HepG2 (cell line): Measurements from ENCODE around the gene S100P. TPM values are rescaled to one million over a fixed set of nuclear protein-coding genes. Genes with fewer than 3 reads are reported as not detected.
A peak's percentile ranks its signal among the peaks of the same experiment; 100 is the strongest.

ENCODE experiments used
- ATAC-seq: fragments of 200-7000 bp; cut with Tn5 transposase; 3 replicates; pipeline ENCODE4 v1.9.1; 2020; ENCODE audit warnings: mild to moderate bottlenecking, moderate library complexity
- BruUV-seq: library from RNA; stranded (reverse); fragments of 400-500 nt; replicated peaks from 2 replicates; lab custom pipeline; 2021; lab: Mats Ljungman, UMichigan
- CTCF ChIA-PET: fragments of 300-600 bp; formaldehyde crosslinking; extraction: SDS; loops from one replicate; lab custom pipeline; 2021; ENCODE audit warnings: low total read pairs, inconsistent platforms, low intra/inter-chr PET ratio; lab: Yijun Ruan, JAX
- POLR2A ChIA-PET: fragments of 350-600 bp; sonication (Branson Sonifier 250); formaldehyde crosslinking; loops from one replicate; lab custom pipeline; 2020; ENCODE audit warnings: antibody characterized with exemption, inconsistent platforms; lab: Yijun Ruan, JAX
- DNase-seq: peaks from one replicate; pipeline ENCODE4 v3.0.0-alpha.2; 2015; ENCODE audit warnings: low spot score
- FAIRE-seq: peaks from 3 replicates; lab custom pipeline; 2011; peaks lifted over from hg19 to GRCh38; lab: Jason Lieb, UNC
- H2AFZ ChIP-seq: one replicate; pipeline ENCODE4 v1.6.1; 2011; ENCODE audit warnings: low read length, inconsistent platforms
- H3K27ac ChIP-seq: fragments of 300-600 bp; 3 replicates; pipeline ENCODE4 v1.8.0; 2011; ENCODE audit warnings: mixed run types, mild to moderate bottlenecking, mixed read lengths, low read length, inconsistent platforms; ENCODE audit not compliant: insufficient read depth; ENCODE audit errors: extremely low read length
- H3K27me3 ChIP-seq, 2 experiments: fragments of 200-600 bp in 1 of 2; 2 replicates in 1 of 2; 3 replicates in 1 of 2; pipeline versions ENCODE4 v1.6.0 to v1.8.0; 2011; ENCODE audit warnings: low read length in 2 of 2, mild to moderate bottlenecking in 2 of 2, moderate library complexity in 2 of 2, inconsistent platforms in 1 of 2; ENCODE audit not compliant: insufficient read depth in 2 of 2, control insufficient read depth in 1 of 2
- H3K36me3 ChIP-seq, 2 experiments: fragments of 200-600 bp in 1 of 2; replicated peaks in 1 of 2; 2 replicates in 1 of 2; 3 replicates in 1 of 2; pipeline versions ENCODE4 v1.5.1 to v1.8.0; 2011; ENCODE audit warnings: low read length in 2 of 2, inconsistent platforms in 1 of 2; ENCODE audit not compliant: insufficient read depth in 2 of 2, control insufficient read depth in 1 of 2
- H3K4me1 ChIP-seq: 2 replicates; pipeline ENCODE4 v1.5.1; 2012; ENCODE audit warnings: low read length, inconsistent platforms; ENCODE audit not compliant: insufficient read depth
- H3K4me2 ChIP-seq: 2 replicates; pipeline ENCODE4 v1.6.0; 2011; ENCODE audit warnings: low read depth, low read length, inconsistent platforms
- H3K4me3 ChIP-seq, 3 experiments: fragments of 200-600 bp in 1 of 3; sonication (generic), shearing (Covaris generic) in 1 of 3; replicated peaks in 1 of 3; 2 replicates each; pipeline ENCODE4 v1.5.1; 2011 to 2016; ENCODE audit warnings: low read length in 3 of 3, inconsistent platforms in 2 of 3, low read depth in 2 of 3, mild to moderate bottlenecking in 2 of 3, control low read depth in 1 of 3, mixed read lengths in 1 of 3; ENCODE audit not compliant: insufficient read depth in 1 of 3
- H3K79me2 ChIP-seq: one replicate; pipeline ENCODE4 v1.6.1; 2011; ENCODE audit warnings: low read length, inconsistent platforms; ENCODE audit not compliant: insufficient read depth
- H3K9ac ChIP-seq: 2 replicates; pipeline ENCODE4 v1.6.0; 2011; ENCODE audit warnings: mild to moderate bottlenecking, low read depth, low read length, inconsistent platforms; ENCODE audit not compliant: insufficient read depth
- H3K9me3 ChIP-seq: 2 replicates; pipeline ENCODE4 v1.5.1; 2012; ENCODE audit warnings: mild to moderate bottlenecking, low read length
- H4K20me1 ChIP-seq: 2 replicates; pipeline ENCODE4 v1.6.0; 2011; ENCODE audit warnings: inconsistent platforms, mild to moderate bottlenecking, low read length, moderate library complexity; ENCODE audit not compliant: insufficient read depth
- AHR ChIP-seq: IDR thresholded peaks from 2 replicates; pipeline ENCODE4 v1.6.1; 2018; ENCODE audit warnings: missing genetic modification reagents, missing compliant biosample characterization
- EP300 ChIP-seq, 3 experiments: sonication (generic) in 1 of 3; formaldehyde crosslinking in 1 of 3; IDR thresholded peaks; 2 replicates each; pipeline versions ENCODE4 v1.5.1 to v1.6.1; 2011 to 2020; ENCODE audit warnings: low read depth in 2 of 3, low read length in 2 of 3, borderline replicate concordance in 1 of 3, improper control_type of control experiment in 1 of 3, mild to moderate bottlenecking in 1 of 3, missing genetic modification reagents in 1 of 3, moderate library complexity in 1 of 3
- KDM2A ChIP-seq: sonication (generic); formaldehyde crosslinking; IDR thresholded peaks from 2 replicates; pipeline ENCODE4 v1.4.0; 2020; ENCODE audit warnings: low read depth, missing genetic modification reagents, borderline replicate concordance
- PLRG1 ChIP-seq: fragments of 450-650 bp; conservative IDR thresholded peaks from 2 replicates; pipeline ENCODE4 v1.6.1; 2016
- POLR2G ChIP-seq: fragments of 200-400 bp; formaldehyde crosslinking; IDR thresholded peaks from 2 replicates; pipeline ENCODE4 v1.6.1; 2018; ENCODE audit warnings: mild to moderate bottlenecking, low read depth, low read length, moderate library complexity
- SIN3A ChIP-seq: IDR thresholded peaks from 2 replicates; pipeline ENCODE4 v1.6.1; 2011; ENCODE audit warnings: low read depth, mild to moderate bottlenecking, control low read depth, low read length, borderline replicate concordance
- STAG1 ChIP-seq: sonication (generic); formaldehyde crosslinking; IDR thresholded peaks from 2 replicates; pipeline ENCODE4 v1.4.0; 2020; ENCODE audit warnings: missing genetic modification reagents
- ZMYM2 ChIP-seq: sonication (generic); formaldehyde crosslinking; IDR thresholded peaks from 2 replicates; pipeline ENCODE4 v1.8.0; 2022; ENCODE audit warnings: mild to moderate bottlenecking, missing genetic modification reagents
- ZNF510 ChIP-seq: sonication (generic); formaldehyde crosslinking; IDR thresholded peaks from 2 replicates; pipeline ENCODE4 v1.4.0; 2020; ENCODE audit warnings: low read depth, mild to moderate bottlenecking, missing genetic modification reagents
- WGBS: methylation state at CpG from one replicate; pipeline ENCODE4 v1.1.6; 2017; ENCODE audit warnings: low lambda C conversion rate; 5-methylcytosine and 5-hydroxymethylcytosine counted together
- in situ Hi-C: cut with HindIII; loops from 2 replicates; pipeline ENCODE4 v1.10.0; 2017; ENCODE audit warnings: low pct_unique_long_range_greater_than_20kb; ENCODE audit not compliant: extremely low pct_ligation_motif_present
- intact Hi-C: fragments of 100-400 bp; cut with micrococcal nuclease; formaldehyde crosslinking; loops from one replicate; pipeline ENCODE4 v1.10.0; 2022; ENCODE audit not compliant: unreplicated experiment
- polyA plus RNA-seq, 8 experiments: library from polyadenylated mRNA; depleted of rRNA in 3 of 8; stranded (reverse) in 7 of 8; unstranded in 1 of 8; fragments of >200 nt; fragmentation: Illumina TruSeq in 4 of 8; extraction: Trizol in 4 of 8; gene quantifications; 2 replicates each; pipeline versions ENCODE4 v1.2.1 to v1.2.3, GENCODE V29; 2011 to 2016; ENCODE audit warnings: low read depth in 4 of 8, missing spikeins in 1 of 8, mixed read lengths in 1 of 8; ENCODE audit not compliant: insufficient read depth in 1 of 8
- total RNA-seq, 5 experiments: library from RNA; depleted of rRNA; stranded (reverse); fragments of >200 nt; fragmentation: Illumina TruSeq; extraction: Trizol; gene quantifications; 2 replicates each; pipeline ENCODE4 v1.2.3, GENCODE V29; 2016; ENCODE audit warnings: low read depth in 1 of 5
- TF ChIP-seq, protein P1 (sequence below): sonication (generic); formaldehyde crosslinking; IDR thresholded peaks from 2 replicates; pipeline ENCODE4 v1.5.0; 2020; ENCODE audit warnings: mild to moderate bottlenecking, missing genetic modification reagents, moderate library complexity
- TF ChIP-seq, protein P2 (sequence below): sonication (generic); formaldehyde crosslinking; IDR thresholded peaks from 2 replicates; pipeline ENCODE4 v1.5.1; 2020; ENCODE audit warnings: mild to moderate bottlenecking, missing genetic modification reagents, moderate library complexity
- TF ChIP-seq, protein P3 (sequence below): sonication (generic); formaldehyde crosslinking; IDR thresholded peaks from 2 replicates; pipeline ENCODE4 v1.4.0; 2020; ENCODE audit warnings: missing genetic modification reagents

The S100P gene
- total and polyA plus RNA-seq, 2 of the 13 experiments (the other 11 are each of a cell fraction or from before 2014, with no cell fraction given), result 278 to 1,649 TPM

DNA sequence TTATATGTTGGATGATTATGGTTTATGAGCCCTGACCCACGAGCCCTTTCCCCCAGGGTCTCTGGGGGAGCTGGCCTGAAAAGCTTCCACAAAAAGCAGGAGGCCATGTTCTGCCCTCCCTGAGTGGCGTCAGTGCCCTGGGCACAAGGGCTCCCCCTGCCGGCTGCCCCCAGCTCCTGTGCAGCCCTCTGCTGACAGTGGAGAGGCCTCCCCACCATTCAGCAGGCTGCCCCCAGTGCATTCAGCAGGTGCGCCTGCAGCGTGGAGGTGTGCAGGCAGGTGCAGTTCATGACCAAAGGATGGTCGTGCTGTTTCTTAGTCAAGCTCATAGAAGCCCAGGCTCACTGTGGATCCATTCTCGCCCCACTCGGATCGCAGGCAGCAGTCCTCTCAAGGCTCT lies 12.5 kb upstream of the S100P start:
- H3K27ac ChIP-seq, result no peak overlapping the region
- H3K4me3 ChIP-seq, result no peak overlapping the region
- ATAC-seq (peak; percentile 43), FAIRE-seq (no peak), DNase-seq (no peak)
- ChIA-PET POLR2A (interaction anchor here (1.1 to 1.3 kb wide), 3 partner anchors 8 to 14 kb away, joined by 3 to 10 read pairs (median 6); partner anchors contain the start of gene S100P), CTCF (no interaction called here)
- in situ Hi-C loops, result no loop called here
- intact Hi-C loops, result loop anchor here (10.0 kb wide), 1 partner anchor 56 kb away; no protein-coding TSS in a partner anchor
- no peaks in the 10 kb centered on the region for H3K9me3 ChIP-seq
- H4K20me1 ChIP-seq, result peaks cover 6% of the 10 kb centered on the region
- no TSS peak for BruUV-seq
- no peaks in the 10 kb centered on the region for H3K27me3 ChIP-seq
- no peak overlapping the region for H2AFZ ChIP-seq
- TF ChIP-seq, protein P1, sequence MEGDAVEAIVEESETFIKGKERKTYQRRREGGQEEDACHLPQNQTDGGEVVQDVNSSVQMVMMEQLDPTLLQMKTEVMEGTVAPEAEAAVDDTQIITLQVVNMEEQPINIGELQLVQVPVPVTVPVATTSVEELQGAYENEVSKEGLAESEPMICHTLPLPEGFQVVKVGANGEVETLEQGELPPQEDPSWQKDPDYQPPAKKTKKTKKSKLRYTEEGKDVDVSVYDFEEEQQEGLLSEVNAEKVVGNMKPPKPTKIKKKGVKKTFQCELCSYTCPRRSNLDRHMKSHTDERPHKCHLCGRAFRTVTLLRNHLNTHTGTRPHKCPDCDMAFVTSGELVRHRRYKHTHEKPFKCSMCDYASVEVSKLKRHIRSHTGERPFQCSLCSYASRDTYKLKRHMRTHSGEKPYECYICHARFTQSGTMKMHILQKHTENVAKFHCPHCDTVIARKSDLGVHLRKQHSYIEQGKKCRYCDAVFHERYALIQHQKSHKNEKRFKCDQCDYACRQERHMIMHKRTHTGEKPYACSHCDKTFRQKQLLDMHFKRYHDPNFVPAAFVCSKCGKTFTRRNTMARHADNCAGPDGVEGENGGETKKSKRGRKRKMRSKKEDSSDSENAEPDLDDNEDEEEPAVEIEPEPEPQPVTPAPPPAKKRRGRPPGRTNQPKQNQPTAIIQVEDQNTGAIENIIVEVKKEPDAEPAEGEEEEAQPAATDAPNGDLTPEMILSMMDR, result peak; percentile 75
- peak; percentile 45; the same call in 1 of the 2 replicates for TF ChIP-seq ZMYM2 (CRISPR knock-in tag)
- peak; percentile 20; the same call in 1 of the 2 replicates for TF ChIP-seq STAG1
- TF ChIP-seq POLR2G, result 0 out of 2 replicates have a peak, but pooled peaks have one; percentile 41
- TF ChIP-seq AHR (CRISPR knock-in tag), result 0 out of 2 replicates have a peak, but pooled peaks have one; percentile 24
- no peak for TF ChIP-seq SIN3A
- no peak for TF ChIP-seq ZNF510 (CRISPR knock-in tag)
- TF ChIP-seq EP300 (IDR thresholded peaks at IDR 0.05; ENCODE audit: low read depth in 2 of 2, low read length in 2 of 2), result no peak
- no peak for TF ChIP-seq EP300 (CRISPR knock-in tag; IDR thresholded peaks at IDR 0.05; ENCODE audit: borderline replicate concordance)
- no peak for TF ChIP-seq PLRG1
- TF ChIP-seq, protein P2, sequence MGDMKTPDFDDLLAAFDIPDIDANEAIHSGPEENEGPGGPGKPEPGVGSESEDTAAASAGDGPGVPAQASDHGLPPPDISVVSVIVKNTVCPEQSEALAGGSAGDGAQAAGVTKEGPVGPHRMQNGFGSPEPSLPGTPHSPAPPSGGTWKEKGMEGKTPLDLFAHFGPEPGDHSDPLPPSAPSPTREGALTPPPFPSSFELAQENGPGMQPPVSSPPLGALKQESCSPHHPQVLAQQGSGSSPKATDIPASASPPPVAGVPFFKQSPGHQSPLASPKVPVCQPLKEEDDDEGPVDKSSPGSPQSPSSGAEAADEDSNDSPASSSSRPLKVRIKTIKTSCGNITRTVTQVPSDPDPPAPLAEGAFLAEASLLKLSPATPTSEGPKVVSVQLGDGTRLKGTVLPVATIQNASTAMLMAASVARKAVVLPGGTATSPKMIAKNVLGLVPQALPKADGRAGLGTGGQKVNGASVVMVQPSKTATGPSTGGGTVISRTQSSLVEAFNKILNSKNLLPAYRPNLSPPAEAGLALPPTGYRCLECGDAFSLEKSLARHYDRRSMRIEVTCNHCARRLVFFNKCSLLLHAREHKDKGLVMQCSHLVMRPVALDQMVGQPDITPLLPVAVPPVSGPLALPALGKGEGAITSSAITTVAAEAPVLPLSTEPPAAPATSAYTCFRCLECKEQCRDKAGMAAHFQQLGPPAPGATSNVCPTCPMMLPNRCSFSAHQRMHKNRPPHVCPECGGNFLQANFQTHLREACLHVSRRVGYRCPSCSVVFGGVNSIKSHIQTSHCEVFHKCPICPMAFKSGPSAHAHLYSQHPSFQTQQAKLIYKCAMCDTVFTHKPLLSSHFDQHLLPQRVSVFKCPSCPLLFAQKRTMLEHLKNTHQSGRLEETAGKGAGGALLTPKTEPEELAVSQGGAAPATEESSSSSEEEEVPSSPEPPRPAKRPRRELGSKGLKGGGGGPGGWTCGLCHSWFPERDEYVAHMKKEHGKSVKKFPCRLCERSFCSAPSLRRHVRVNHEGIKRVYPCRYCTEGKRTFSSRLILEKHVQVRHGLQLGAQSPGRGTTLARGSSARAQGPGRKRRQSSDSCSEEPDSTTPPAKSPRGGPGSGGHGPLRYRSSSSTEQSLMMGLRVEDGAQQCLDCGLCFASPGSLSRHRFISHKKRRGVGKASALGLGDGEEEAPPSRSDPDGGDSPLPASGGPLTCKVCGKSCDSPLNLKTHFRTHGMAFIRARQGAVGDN, result peak; percentile 25; the same call in 1 of the 2 replicates
- TF ChIP-seq, protein P3, sequence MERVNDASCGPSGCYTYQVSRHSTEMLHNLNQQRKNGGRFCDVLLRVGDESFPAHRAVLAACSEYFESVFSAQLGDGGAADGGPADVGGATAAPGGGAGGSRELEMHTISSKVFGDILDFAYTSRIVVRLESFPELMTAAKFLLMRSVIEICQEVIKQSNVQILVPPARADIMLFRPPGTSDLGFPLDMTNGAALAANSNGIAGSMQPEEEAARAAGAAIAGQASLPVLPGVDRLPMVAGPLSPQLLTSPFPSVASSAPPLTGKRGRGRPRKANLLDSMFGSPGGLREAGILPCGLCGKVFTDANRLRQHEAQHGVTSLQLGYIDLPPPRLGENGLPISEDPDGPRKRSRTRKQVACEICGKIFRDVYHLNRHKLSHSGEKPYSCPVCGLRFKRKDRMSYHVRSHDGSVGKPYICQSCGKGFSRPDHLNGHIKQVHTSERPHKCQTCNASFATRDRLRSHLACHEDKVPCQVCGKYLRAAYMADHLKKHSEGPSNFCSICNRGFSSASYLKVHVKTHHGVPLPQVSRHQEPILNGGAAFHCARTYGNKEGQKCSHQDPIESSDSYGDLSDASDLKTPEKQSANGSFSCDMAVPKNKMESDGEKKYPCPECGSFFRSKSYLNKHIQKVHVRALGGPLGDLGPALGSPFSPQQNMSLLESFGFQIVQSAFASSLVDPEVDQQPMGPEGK, result 0 out of 2 replicates have a peak, but pooled peaks have one; percentile 17
- TF ChIP-seq KDM2A, result 0 out of 2 replicates have a peak, but pooled peaks have one; percentile 13
- peaks cover 50% of the 10 kb centered on the region for H3K4me1 ChIP-seq
- peaks cover 0 to 2% of the 10 kb centered on the region in 2 experiments; a peak in 1 of 5 replicates for H3K36me3 ChIP-seq
- no peak overlapping the region for H3K4me2 ChIP-seq
- 100% methylated on average over 1 of the region's 9 CpGs for WGBS
- peaks cover 15% of the 10 kb centered on the region for H3K79me2 ChIP-seq
- no peak overlapping the region for H3K9ac ChIP-seq
